MG63 (cell line): Measurements from ENCODE around the gene CDC14B. TPM values are rescaled to one million over a fixed set of nuclear protein-coding genes. Genes with fewer than 3 reads are reported as not detected.

Source experiments
- DNase-seq: peaks from one replicate; pipeline ENCODE4 v3.0.0-alpha.2; 2020
- H3K27me3 ChIP-seq: fragments of 250-450 bp; sonication (Bioruptor Pico); 2 replicates; pipeline ENCODE4 v1.5.1; 2020; ENCODE audit warnings: mild to moderate bottlenecking, moderate library complexity
- H3K36me3 ChIP-seq: fragments of 250-450 bp; sonication (Bioruptor Pico); 2 replicates; pipeline ENCODE4 v1.5.1; 2020; ENCODE audit warnings: mild to moderate bottlenecking, moderate library complexity
- H3K4me3 ChIP-seq: fragments of 250-450 bp; sonication (Bioruptor Pico); 2 replicates; pipeline ENCODE4 v1.5.1; 2020; ENCODE audit warnings: mild to moderate bottlenecking, moderate library complexity
- H3K9me3 ChIP-seq: fragments of 250-450 bp; sonication (Bioruptor Pico); 2 replicates; pipeline ENCODE4 v1.5.1; 2020; ENCODE audit warnings: mild to moderate bottlenecking, moderate library complexity
- total RNA-seq: library from RNA; depleted of rRNA; stranded (reverse); fragments of >200 nt; shearing (Covaris generic); gene quantifications from 2 replicates; pipeline ENCODE4 v1.2.3, GENCODE V29; 2014; ENCODE audit warnings: low replicate concordance; rRNA removed

Gene CDC14B
- total RNA-seq, 1 experiment from 2014 or later: 4.0 TPM

- no peaks in the 10 kb centered on the region for H3K27me3 ChIP-seq
- no peaks in the 10 kb centered on the region for H3K9me3 ChIP-seq
- H3K4me3 ChIP-seq: no peak overlapping the region
- DNase-seq: no peak
- peaks cover 9% of the 10 kb centered on the region for H3K36me3 ChIP-seq
Measured at GRCh38 chr9:96460470-96460869, 159.2 kb downstream of the CDC14B start.

GRCh38 chr9:96459268-96460007, 160.2 kb downstream of the CDC14B start:
- Histone ChIP-seq H3K36me3 (peaks cover 7% of the 10 kb centered on the region), H3K4me3 (no peak overlapping the region), H3K9me3 (no peaks in the 10 kb centered on the region), H3K27me3 (no peaks in the 10 kb centered on the region)
- DNase-seq: no peak

GRCh38 chr9:96458226-96458625, 161.4 kb downstream of the CDC14B start:
- Histone ChIP-seq H3K9me3 (no peaks in the 10 kb centered on the region), H3K27me3 (no peaks in the 10 kb centered on the region), H3K36me3 (peaks cover 7% of the 10 kb centered on the region), H3K4me3 (no peak overlapping the region)
- no peak for DNase-seq

GRCh38 chr9:96457266-96457665, 162.4 kb downstream of the CDC14B start:
- Histone ChIP-seq H3K9me3 (no peaks in the 10 kb centered on the region), H3K36me3 (peaks cover 7% of the 10 kb centered on the region), H3K27me3 (no peaks in the 10 kb centered on the region), H3K4me3 (no peak overlapping the region)
- DNase-seq: no peak

- no peak overlapping the region for H3K4me3 ChIP-seq
- DNase-seq: peak; percentile 50
- no peaks in the 10 kb centered on the region for H3K9me3 ChIP-seq
- H3K36me3 ChIP-seq: no peaks in the 10 kb centered on the region; the same call in 1 of the 2 replicates
- no peaks in the 10 kb centered on the region for H3K27me3 ChIP-seq
Measured at GRCh38 chr9:96453625-96454024, 166.0 kb downstream of the CDC14B start.

GRCh38 chr9:96450613-96451528, 168.8 kb downstream of the CDC14B start:
- peak overlapping the region; percentile 63 for H3K4me3 ChIP-seq
- no peaks in the 10 kb centered on the region for H3K9me3 ChIP-seq
- H3K27me3 ChIP-seq: no peaks in the 10 kb centered on the region
- peak; percentile 14 for DNase-seq
- H3K36me3 ChIP-seq: no peaks in the 10 kb centered on the region

Other genes starting within 250 kb of the CDC14B start
- gene SLC35D2, start 236.1 kb downstream of the CDC14B start, total RNA-seq: 5.2 and 15.4 TPM in 2 replicates
- gene ZNF367, start 201.5 kb downstream of the CDC14B start, total RNA-seq: 24.0 and 25.8 TPM in 2 replicates
- 15.9 and 19.4 TPM in 2 replicates for gene HABP4, start 169.7 kb downstream of the CDC14B start, total RNA-seq
- 15.6 and 20.3 TPM in 2 replicates for gene PRXL2C, start 35.5 kb upstream of the CDC14B start, total RNA-seq
- 2.7 and 4.6 TPM in 2 replicates for gene ZNF510, start 158.2 kb upstream of the CDC14B start, total RNA-seq
- gene ZNF782, start 234.7 kb upstream of the CDC14B start, total RNA-seq: 5.1 and 6.3 TPM in 2 replicates